Fibroblast of the aortic adventitia (primary cell): Measurements from ENCODE around the gene CAPZA1. TPM values are rescaled to one million over a fixed set of nuclear protein-coding genes. Genes with fewer than 3 reads are reported as not detected.

Source experiments
- DNase-seq: peaks from one replicate; pipeline ENCODE4 v3.0.0-alpha.2; 2010; ENCODE audit warnings: low read depth
- H3K4me3 ChIP-seq: 2 replicates; pipeline ENCODE4 v1.5.1; 2011; ENCODE audit warnings: low read depth, mild to moderate bottlenecking, control low read depth, low read length, moderate library complexity
- total RNA-seq: library from RNA; depleted of rRNA; stranded (reverse); fragments of >200 nt; gene quantifications from 2 replicates; pipeline ENCODE4 v1.2.3, GENCODE V29; 2012; ENCODE audit warnings: low replicate concordance
- TF ChIP-seq, protein P1 (sequence below): IDR thresholded peaks from 2 replicates; pipeline ENCODE4 v1.5.1; 2011; ENCODE audit warnings: mild to moderate bottlenecking, low read length, control low read depth, inconsistent platforms; ENCODE audit not compliant: insufficient read depth

CAPZA1 gene
- total RNA-seq, 1 donor: 281 TPM

DNA sequence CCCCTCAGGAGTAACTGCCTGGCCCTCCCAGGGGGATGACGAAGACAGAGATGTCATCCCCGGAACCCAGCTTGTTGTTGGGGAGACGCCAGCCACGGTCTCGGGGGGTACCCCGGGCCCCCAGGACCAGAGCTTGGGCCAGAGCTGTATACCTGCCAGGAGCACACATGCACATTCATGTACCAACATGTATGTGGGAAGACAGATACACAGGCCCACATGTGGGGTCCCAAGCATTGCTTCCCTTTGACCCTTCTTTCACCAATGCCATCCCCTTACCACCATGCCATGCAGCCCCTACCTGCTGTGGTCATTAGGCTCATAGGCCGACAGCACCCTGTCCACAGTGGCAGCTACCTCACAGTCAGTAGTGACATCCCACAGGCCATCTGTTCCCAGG lies 90.5 kb downstream of the CAPZA1 start:
- H3K4me3 ChIP-seq: no peak overlapping the region
- no peak for DNase-seq

GRCh38 chr1:112710586-112710985 lies 91.0 kb downstream of the CAPZA1 start:
- DNase-seq: no peak
- no peak overlapping the region for H3K4me3 ChIP-seq
- TF ChIP-seq, protein P1, sequence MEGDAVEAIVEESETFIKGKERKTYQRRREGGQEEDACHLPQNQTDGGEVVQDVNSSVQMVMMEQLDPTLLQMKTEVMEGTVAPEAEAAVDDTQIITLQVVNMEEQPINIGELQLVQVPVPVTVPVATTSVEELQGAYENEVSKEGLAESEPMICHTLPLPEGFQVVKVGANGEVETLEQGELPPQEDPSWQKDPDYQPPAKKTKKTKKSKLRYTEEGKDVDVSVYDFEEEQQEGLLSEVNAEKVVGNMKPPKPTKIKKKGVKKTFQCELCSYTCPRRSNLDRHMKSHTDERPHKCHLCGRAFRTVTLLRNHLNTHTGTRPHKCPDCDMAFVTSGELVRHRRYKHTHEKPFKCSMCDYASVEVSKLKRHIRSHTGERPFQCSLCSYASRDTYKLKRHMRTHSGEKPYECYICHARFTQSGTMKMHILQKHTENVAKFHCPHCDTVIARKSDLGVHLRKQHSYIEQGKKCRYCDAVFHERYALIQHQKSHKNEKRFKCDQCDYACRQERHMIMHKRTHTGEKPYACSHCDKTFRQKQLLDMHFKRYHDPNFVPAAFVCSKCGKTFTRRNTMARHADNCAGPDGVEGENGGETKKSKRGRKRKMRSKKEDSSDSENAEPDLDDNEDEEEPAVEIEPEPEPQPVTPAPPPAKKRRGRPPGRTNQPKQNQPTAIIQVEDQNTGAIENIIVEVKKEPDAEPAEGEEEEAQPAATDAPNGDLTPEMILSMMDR: no peak

More for the DNA sequence above, 90.5 kb downstream of the CAPZA1 start:
- TF ChIP-seq, protein P1: no peak

DNA sequence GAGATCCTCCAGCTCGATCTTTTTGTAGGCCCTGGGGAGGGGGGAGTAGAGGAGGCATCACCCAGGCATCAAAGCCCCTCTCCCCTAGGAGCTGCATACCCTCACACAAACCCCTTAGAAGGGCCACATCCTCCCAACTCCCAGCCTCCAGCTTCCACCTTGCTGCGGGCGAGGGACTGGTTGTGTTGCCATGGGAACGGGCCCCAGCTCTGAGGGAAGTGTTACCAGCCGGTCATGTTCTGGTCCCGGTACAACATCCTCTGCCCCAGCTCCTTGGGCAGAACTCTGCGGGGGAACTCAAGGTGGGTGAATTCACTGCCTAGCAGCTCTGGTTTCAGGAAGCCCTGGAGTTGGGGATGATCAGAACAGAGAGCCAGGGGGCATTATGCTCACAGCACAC lies 91.4 kb downstream of the CAPZA1 start:
- no peak overlapping the region for H3K4me3 ChIP-seq
- no peak for DNase-seq
- TF ChIP-seq, protein P1: no peak

DNA sequence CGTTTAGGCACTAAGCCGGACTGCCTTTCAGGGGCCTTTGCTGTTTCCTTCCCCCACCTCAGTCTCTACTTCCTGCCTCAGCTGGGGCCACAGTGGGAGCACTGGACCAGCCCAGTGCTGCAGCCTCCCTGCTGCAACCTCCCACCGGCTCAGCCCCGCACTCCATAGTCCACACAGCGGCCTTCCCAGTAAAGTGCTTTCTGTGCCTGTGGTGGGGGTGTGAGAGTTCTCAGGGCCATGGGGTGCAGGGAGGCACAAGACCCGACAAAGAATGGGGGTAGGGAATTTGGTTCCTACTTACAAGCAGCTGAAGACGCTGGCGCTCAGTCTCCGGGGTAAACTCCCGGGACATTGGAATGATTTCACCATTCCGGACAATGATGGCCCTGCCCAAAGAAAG lies 92.0 kb downstream of the CAPZA1 start:
- DNase-seq: no peak
- no peak overlapping the region for H3K4me3 ChIP-seq
- TF ChIP-seq, protein P1: no peak

DNA sequence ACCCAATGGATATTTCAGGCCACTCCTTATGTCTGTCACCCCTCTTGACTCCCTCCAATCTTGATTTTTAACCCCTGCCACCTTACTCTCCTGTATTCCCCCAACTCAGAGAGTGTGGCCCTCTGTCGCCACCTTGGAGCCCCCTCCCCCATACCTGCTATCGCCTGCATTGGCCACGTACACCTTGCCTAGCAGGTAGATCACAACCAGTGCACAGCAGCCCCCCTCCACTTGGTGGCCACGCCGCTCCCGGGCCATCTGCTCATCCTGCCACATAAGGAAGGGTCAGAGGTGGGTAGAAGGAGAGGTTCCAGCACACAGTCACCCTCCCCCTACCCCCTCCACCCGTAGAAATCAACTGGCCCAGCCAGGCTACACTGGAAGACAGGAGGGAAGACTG lies 92.6 kb downstream of the CAPZA1 start:
- no peak for DNase-seq

DNA sequence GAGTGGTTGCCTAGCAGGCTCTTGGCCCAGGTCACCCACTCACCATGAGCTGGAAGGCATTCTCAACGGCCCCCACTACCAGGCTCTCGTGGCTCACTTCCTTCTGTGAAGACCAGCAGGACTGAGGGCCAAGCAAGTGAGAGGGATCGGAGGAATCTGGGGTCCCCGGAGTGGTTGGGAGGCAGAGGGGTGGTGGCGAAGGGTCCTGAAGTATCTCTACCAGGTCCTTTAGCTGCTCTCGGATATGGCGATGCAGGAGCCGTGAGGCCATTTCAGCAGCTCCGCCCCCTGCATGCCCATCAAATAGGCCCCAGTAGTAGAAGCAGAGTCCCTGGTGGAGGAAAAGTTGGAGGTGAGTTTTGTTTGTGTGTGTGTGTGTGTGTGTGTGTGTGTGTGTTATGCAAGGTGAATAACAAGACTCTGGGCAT lies 93.1 kb downstream of the CAPZA1 start:
- TF ChIP-seq, protein P1: no peak
- no peak for DNase-seq
- H3K4me3 ChIP-seq: no peak overlapping the region

More for the DNA sequence above, 92.6 kb downstream of the CAPZA1 start:
- H3K4me3 ChIP-seq: no peak overlapping the region
- TF ChIP-seq, protein P1: no peak

DNA sequence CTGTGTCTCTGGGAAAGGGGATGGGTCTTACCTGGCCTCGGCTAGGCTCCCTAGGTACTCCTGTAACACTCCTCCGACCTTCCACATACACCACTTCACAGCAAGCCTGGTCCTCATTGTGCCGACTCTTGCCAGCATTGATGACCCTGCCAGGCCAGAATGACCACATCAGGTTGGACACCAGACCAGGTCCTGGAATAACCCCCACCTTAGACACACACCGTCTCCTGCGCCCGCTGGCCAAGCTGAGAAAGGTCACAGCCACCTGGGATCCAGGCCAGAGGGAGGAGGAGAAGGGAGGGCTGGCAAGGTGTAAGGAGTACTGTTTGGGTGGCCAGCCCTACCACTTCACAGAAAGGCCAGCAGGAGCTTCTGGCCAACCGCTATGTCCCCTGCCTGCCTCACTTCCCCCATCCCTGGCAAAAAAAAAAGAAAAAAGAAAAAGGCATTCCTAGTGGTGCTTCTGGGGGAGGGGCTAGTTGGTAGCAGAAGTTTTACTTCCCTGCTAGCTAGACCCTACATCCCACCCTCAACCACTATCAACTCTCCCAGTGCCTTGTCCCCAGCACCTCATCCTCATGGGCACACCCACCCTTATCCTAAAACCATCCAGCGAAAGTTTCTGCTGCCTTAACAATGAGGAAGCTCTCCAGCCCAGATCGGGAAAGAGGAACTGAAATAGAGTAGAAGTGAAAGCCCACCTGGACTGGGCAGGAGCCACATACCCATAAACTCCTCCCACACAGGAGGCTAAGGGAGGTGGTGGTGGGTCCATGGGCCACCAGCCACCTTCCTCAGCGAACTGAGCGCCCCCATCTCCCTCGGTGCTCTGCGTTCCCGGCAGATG lies 94.1 kb downstream of the CAPZA1 start:
- no peak overlapping the region for H3K4me3 ChIP-seq
- no peak for DNase-seq
- TF ChIP-seq, protein P1: no peak
